Body of pancreas (tissue), 4 donors: Measurements from ENCODE around the gene ITGB2. TPM values are rescaled to one million over a fixed set of nuclear protein-coding genes. Genes with fewer than 3 reads are reported as not detected.

ENCODE experiments used
- ATAC-seq: fragments of 150-250 bp; one replicate; pipeline ENCODE4 v1.9.1; 2016
- DNase-seq, 4 donors: peaks; one replicate each; pipeline ENCODE4 v3.0.0-alpha.2; 2019
- H3K27ac ChIP-seq, 4 donors: fragments of 200-600 bp; sonication (generic); 1 replicate in 3 of 4; 2 replicates in 1 of 4; pipeline versions ENCODE4 v1.5.1 to v1.6.1; 2016 to 2019; ENCODE audit warnings: mild to moderate bottlenecking in 1 of 4, mixed read lengths in 1 of 4, moderate library complexity in 1 of 4
- H3K27me3 ChIP-seq, 2 donors: fragments of 200-600 bp; sonication (generic); one replicate each; pipeline ENCODE4 v1.6.0; 2016; ENCODE audit warnings: mild to moderate bottlenecking in 1 of 2
- H3K36me3 ChIP-seq, 2 donors: fragments of 200-600 bp; sonication (generic); replicated peaks in 1 of 2; 2 replicates each; pipeline ENCODE4 v1.5.1; 2016; ENCODE audit warnings: low read depth in 2 of 2; ENCODE audit not compliant: insufficient read depth in 1 of 2
- H3K4me1 ChIP-seq: fragments of 200-600 bp; sonication (generic); one replicate; pipeline ENCODE4 v1.6.0; 2016
- H3K4me3 ChIP-seq, 2 donors: fragments of 200-600 bp; sonication (generic); 1 replicate in 1 of 2; 2 replicates in 1 of 2; pipeline ENCODE4 v1.5.1; 2016 to 2019
- H3K9me3 ChIP-seq, 3 donors: fragments of 200-600 bp; sonication (generic); 1 replicate in 2 of 3; 2 replicates in 1 of 3; pipeline ENCODE4 v1.5.1; 2016
- POLR2A ChIP-seq, 3 donors: fragments of 450-650 bp; IDR thresholded peaks; one replicate each; pipeline ENCODE4 v1.6.1; 2016; ENCODE audit warnings: antibody characterized with exemption in 3 of 3, mild to moderate bottlenecking in 2 of 3
- WGBS, 2 donors: methylation state at CpG; one replicate each; pipeline ENCODE4 v1.1.5; 2017; 5-methylcytosine and 5-hydroxymethylcytosine counted together
- intact Hi-C: fragments of 100-400 bp; cut with DNase I; formaldehyde crosslinking; loops from one replicate; pipeline ENCODE4 v1.15.1; 2023
- total RNA-seq, 2 donors: library from RNA; depleted of rRNA; stranded (reverse); fragments of >200 nt; gene quantifications; one replicate each; pipeline ENCODE4 v1.1.0, GENCODE V29; 2016
- TF ChIP-seq, protein P1 (sequence below), 7 experiments: fragments of 450-650 bp in 4 of 7; fragments of 200-600 bp in 3 of 7; sonication (generic) in 3 of 7; IDR thresholded peaks; one replicate each; pipeline ENCODE4 v1.5.1; 2016 to 2019; ENCODE audit warnings: antibody characterized with exemption in 7 of 7

Gene ITGB2
- total RNA-seq, 2 donors from 2014 or later = 17.8 to 23.3 TPM

DNA sequence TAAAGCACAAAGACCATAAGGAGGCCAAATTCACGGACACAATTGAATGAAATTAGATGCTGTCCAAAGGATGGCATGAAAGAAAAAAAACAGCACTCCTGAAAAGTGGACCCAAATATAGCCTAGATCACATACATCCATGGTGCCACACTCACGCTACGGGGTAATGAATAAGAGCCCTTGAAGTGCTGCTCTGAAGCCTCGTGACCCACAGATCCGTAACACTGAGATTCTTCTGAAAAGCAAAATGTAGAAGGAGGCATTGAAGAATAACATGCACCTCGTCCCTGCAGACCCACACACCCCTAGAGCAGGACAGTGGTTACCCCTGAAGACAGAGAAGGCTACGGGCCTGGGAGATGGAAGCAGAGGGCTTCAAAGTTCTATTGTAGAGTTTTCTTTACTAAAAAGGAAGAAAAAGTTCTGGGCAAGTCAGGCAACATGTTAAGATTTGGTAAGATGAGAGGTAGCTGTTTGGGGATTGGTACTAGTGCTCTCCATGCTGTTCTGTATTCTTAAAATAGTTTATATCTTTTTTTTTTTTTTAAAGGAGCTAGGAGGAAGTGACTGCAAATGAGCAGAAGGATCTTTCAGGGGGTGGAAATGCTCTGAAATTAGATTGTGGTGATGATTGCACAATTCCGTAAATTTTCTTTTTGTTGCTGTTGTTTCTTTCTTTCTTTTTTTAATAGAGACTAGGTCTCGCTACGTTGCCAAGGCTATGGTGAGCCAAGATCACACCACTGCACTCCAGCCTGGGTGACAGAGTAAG, 4.1 kb upstream of the ITGB2 start:
- Histone ChIP-seq H3K9me3 (no peaks in the 10 kb centered on the region), H3K36me3 (no peaks in the 10 kb centered on the region), H3K4me3 (no peak overlapping the region), H3K27ac (peak overlapping the region in 1 of 4 donors; percentile 45), H3K4me1 (no peaks in the 10 kb centered on the region), H3K27me3 (peaks cover 0 to 3% of the 10 kb centered on the region in 2 donors)
- ATAC-seq (no peak), DNase-seq (no peak)
- intact Hi-C loops = no loop called here
- no peak for TF ChIP-seq POLR2A (IDR thresholded peaks at IDR 0.05)
- TF ChIP-seq, protein P1, sequence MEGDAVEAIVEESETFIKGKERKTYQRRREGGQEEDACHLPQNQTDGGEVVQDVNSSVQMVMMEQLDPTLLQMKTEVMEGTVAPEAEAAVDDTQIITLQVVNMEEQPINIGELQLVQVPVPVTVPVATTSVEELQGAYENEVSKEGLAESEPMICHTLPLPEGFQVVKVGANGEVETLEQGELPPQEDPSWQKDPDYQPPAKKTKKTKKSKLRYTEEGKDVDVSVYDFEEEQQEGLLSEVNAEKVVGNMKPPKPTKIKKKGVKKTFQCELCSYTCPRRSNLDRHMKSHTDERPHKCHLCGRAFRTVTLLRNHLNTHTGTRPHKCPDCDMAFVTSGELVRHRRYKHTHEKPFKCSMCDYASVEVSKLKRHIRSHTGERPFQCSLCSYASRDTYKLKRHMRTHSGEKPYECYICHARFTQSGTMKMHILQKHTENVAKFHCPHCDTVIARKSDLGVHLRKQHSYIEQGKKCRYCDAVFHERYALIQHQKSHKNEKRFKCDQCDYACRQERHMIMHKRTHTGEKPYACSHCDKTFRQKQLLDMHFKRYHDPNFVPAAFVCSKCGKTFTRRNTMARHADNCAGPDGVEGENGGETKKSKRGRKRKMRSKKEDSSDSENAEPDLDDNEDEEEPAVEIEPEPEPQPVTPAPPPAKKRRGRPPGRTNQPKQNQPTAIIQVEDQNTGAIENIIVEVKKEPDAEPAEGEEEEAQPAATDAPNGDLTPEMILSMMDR (IDR thresholded peaks at IDR 0.05) = no peak
- WGBS, 2 donors = 45 to 54% methylated on average over 10 of the region's 10 CpGs

DNA sequence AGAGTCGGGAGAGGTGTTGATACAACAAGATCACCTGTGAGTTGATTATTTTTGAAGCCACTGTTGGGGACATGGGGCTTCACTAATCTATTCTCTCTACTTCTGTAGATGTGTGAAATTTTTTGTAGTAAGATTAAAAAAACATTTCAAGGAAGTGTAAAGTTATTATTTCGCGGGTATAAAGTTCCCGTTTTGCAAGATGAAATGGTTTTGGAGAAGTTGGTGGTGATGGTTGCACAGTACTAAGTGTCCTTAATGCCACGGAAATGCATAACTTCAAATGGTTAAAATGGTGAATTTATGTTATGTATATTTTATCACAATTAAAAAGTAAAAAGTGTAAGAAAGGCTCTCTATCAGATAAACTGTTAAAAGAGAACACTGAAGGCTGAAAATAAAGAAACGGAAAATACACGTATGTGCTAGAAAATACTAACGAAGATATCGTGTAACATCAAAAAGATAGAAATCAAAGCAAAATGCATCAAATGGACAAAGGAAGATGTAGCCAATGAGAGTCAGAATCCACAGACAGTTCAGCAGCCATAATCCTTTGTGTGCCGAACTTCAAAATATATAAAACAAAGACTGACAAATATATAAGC, 2.9 kb upstream of the ITGB2 start:
- WGBS, 2 donors = 62 to 69% methylated on average over 10 of the region's 10 CpGs
- no peaks in the 10 kb centered on the region for H3K4me1 ChIP-seq
- H3K36me3 ChIP-seq = no peaks in the 10 kb centered on the region
- TF ChIP-seq POLR2A (IDR thresholded peaks at IDR 0.05) = no peak
- TF ChIP-seq, protein P1 (IDR thresholded peaks at IDR 0.05) = no peak
- peaks cover 0 to 3% of the 10 kb centered on the region in 2 donors for H3K27me3 ChIP-seq
- DNase-seq (no peak), ATAC-seq (no peak)
- intact Hi-C loops = no loop called here
- H3K4me3 ChIP-seq = no peak overlapping the region
- no peak overlapping the region for H3K27ac ChIP-seq
- no peaks in the 10 kb centered on the region for H3K9me3 ChIP-seq

DNA sequence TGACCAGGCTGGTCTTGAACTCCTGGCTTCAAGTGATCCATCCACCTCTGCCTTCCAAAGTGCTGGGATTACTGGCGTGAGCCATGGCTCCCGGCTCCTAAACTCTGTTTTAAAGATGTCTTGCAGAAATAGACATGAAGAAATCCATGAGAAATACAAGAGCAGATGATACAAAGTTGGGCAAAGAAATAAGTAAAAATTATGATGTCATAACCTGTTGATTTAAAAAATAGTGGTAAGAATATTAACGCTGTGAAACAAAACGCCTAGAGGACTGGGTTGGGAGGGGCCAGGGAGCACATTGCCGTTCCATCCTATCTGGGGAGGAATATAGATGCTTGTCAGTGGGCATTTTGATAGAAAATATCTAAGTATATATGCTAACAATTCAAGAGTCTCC, 1.2 kb upstream of the ITGB2 start:
- Histone ChIP-seq H3K36me3 (no peaks in the 10 kb centered on the region), H3K4me1 (no peaks in the 10 kb centered on the region), H3K4me3 (no peak overlapping the region), H3K9me3 (no peaks in the 10 kb centered on the region), H3K27me3 (peaks cover 0 to 3% of the 10 kb centered on the region in 2 donors), H3K27ac (no peak overlapping the region)
- ATAC-seq = no peak
- intact Hi-C loops = no loop called here
- no peak for DNase-seq
- WGBS, 2 donors = 44 to 53% methylated on average over 5 of the region's 5 CpGs
- no peak for TF ChIP-seq POLR2A (IDR thresholded peaks at IDR 0.05)
- TF ChIP-seq, protein P1 (IDR thresholded peaks at IDR 0.05) = no peak

- Histone ChIP-seq H3K36me3 (no peaks in the 10 kb centered on the region), H3K9me3 (no peaks in the 10 kb centered on the region), H3K27me3 (peaks cover 0 to 3% of the 10 kb centered on the region in 2 donors), H3K4me1 (no peaks in the 10 kb centered on the region), H3K4me3 (no peak overlapping the region), H3K27ac (peak overlapping the region in 1 of 4 donors; percentile 33)
- TF ChIP-seq, protein P1 (IDR thresholded peaks at IDR 0.05) = no peak
- DNase-seq (no peak), ATAC-seq (no peak)
- intact Hi-C loops = no loop called here
- 46 to 50% methylated on average over 17 to 25 of the region's 28 CpGs for whole genome bisulfite sequencing, 2 donors
Measured at GRCh38 chr21:44919913-44920693, 596 bp downstream of the ITGB2 start.
